Stimulated activated CD4-positive, alpha-beta T cell treated with anti-CD3 and anti-CD28 coated beads, Interleukin-1b, Interleukin-23, amount 100 ng/mL, for 24 hours (primary cell): Measurements from ENCODE around the gene CLDN10.

Experiments used
- DNase-seq, 4 experiments: peaks; one replicate each; pipeline ENCODE4 v3.0.0-alpha.2; 2020; ENCODE audit warnings: low read depth in 4 of 4, low spot score in 1 of 4

The CLDN10 gene

GRCh38 chr13:95601216-95601615 lies 48.7 kb downstream of the CLDN10 start:
- no peak for DNase-seq

GRCh38 chr13:95601906-95602305 lies 49.4 kb downstream of the CLDN10 start:
- DNase-seq, result no peak

GRCh38 chr13:95603887-95604555 lies 51.5 kb downstream of the CLDN10 start:
- DNase-seq, result no peak

GRCh38 chr13:95604556-95604915 lies 52.0 kb downstream of the CLDN10 start:
- no peak for DNase-seq

- no peak for DNase-seq
Observed at GRCh38 chr13:95605448-95606125, 53.1 kb downstream of the CLDN10 start.

- no peak for DNase-seq
Observed at GRCh38 chr13:95607366-95607765, 54.8 kb downstream of the CLDN10 start.

- no peak for DNase-seq
Observed at GRCh38 chr13:95608640-95609323, 56.3 kb downstream of the CLDN10 start.

- DNase-seq, result no peak
Observed at GRCh38 chr13:95614641-95615245, 62.2 kb downstream of the CLDN10 start.

GRCh38 chr13:95615539-95615938 lies 63.0 kb downstream of the CLDN10 start:
- no peak for DNase-seq

- DNase-seq, result no peak
Observed at GRCh38 chr13:95620030-95620824, 67.7 kb downstream of the CLDN10 start.

GRCh38 chr13:95620825-95621498 lies 68.4 kb downstream of the CLDN10 start:
- no peak for DNase-seq

- no peak for DNase-seq
Observed at GRCh38 chr13:95623141-95623540, 70.6 kb downstream of the CLDN10 start.

- no peak for DNase-seq
Observed at GRCh38 chr13:95624020-95624419, 71.5 kb downstream of the CLDN10 start.

GRCh38 chr13:95626768-95627167 lies 74.2 kb downstream of the CLDN10 start:
- DNase-seq, result no peak

GRCh38 chr13:95627590-95627989 lies 75.1 kb downstream of the CLDN10 start:
- no peak for DNase-seq

- no peak for DNase-seq
Observed at GRCh38 chr13:95628488-95628887, 76.0 kb downstream of the CLDN10 start.

- no peak for DNase-seq
Observed at GRCh38 chr13:95629071-95629470, 76.6 kb downstream of the CLDN10 start.
